ENCODE data around the gene KISS1. TPM values are rescaled to one million over a fixed set of nuclear protein-coding genes. Genes with fewer than 3 reads are reported as not detected.

KISS1 gene
- total RNA-seq, 1 donor from 2014 or later: not detected

- H3K4me3 ChIP-seq (ENCODE audit: low read length in 3 of 3): no peak overlapping the region
- H3K27me3 ChIP-seq (ENCODE audit: control insufficient read depth in 3 of 3, insufficient read depth in 3 of 3, low read length in 3 of 3): peaks cover 0 to 24% (median 9%) of the 10 kb centered on the region in 3 donors
- no peaks in the 10 kb centered on the region for H3K9me3 ChIP-seq (ENCODE audit: control insufficient read depth in 3 of 3, low read length in 3 of 3)
- H3K27ac ChIP-seq (ENCODE audit: low read depth, low read length): no peak overlapping the region
- no peaks in the 10 kb centered on the region for H3K4me1 ChIP-seq (ENCODE audit: control insufficient read depth in 3 of 3, insufficient read depth in 3 of 3, low read length in 3 of 3)
- H3K36me3 ChIP-seq (ENCODE audit: control insufficient read depth in 3 of 3, insufficient read depth in 3 of 3, low read length in 3 of 3): no peaks in the 10 kb centered on the region
- H3K9ac ChIP-seq (ENCODE audit: low read depth in 1 of 3, low read length in 3 of 3): no peak overlapping the region
These were observed 16.2 kb downstream of the KISS1 start for GRCh38 chr1:204180133-204180532.

GRCh38 chr1:204178487-204179281 lies 17.6 kb downstream of the KISS1 start:
- Histone ChIP-seq H3K4me1 (ENCODE audit: control insufficient read depth in 3 of 3, insufficient read depth in 3 of 3, low read length in 3 of 3) (no peaks in the 10 kb centered on the region), H3K9me3 (ENCODE audit: control insufficient read depth in 3 of 3, low read length in 3 of 3) (no peaks in the 10 kb centered on the region), H3K27ac (ENCODE audit: low read depth, low read length) (no peak overlapping the region), H3K36me3 (ENCODE audit: control insufficient read depth in 3 of 3, insufficient read depth in 3 of 3, low read length in 3 of 3) (no peaks in the 10 kb centered on the region), H3K9ac (ENCODE audit: low read depth in 1 of 3, low read length in 3 of 3) (no peak overlapping the region), H3K27me3 (ENCODE audit: control insufficient read depth in 3 of 3, insufficient read depth in 3 of 3, low read length in 3 of 3) (peaks cover 0 to 24% (median 11%) of the 10 kb centered on the region in 3 donors), H3K4me3 (ENCODE audit: low read length in 3 of 3) (no peak overlapping the region)

- H3K27ac ChIP-seq (ENCODE audit: low read depth, low read length): no peak overlapping the region
- no peak overlapping the region for H3K4me3 ChIP-seq (ENCODE audit: low read length in 3 of 3)
- peaks cover 0 to 24% (median 11%) of the 10 kb centered on the region in 3 donors for H3K27me3 ChIP-seq (ENCODE audit: control insufficient read depth in 3 of 3, insufficient read depth in 3 of 3, low read length in 3 of 3)
- no peaks in the 10 kb centered on the region for H3K4me1 ChIP-seq (ENCODE audit: control insufficient read depth in 3 of 3, insufficient read depth in 3 of 3, low read length in 3 of 3)
- H3K36me3 ChIP-seq (ENCODE audit: control insufficient read depth in 3 of 3, insufficient read depth in 3 of 3, low read length in 3 of 3): no peaks in the 10 kb centered on the region
- no peak overlapping the region for H3K9ac ChIP-seq (ENCODE audit: low read depth in 1 of 3, low read length in 3 of 3)
- H3K9me3 ChIP-seq (ENCODE audit: control insufficient read depth in 3 of 3, low read length in 3 of 3): no peaks in the 10 kb centered on the region
These were observed 19.2 kb downstream of the KISS1 start for GRCh38 chr1:204177133-204177532.

- Histone ChIP-seq H3K9me3 (ENCODE audit: control insufficient read depth in 3 of 3, low read length in 3 of 3) (no peaks in the 10 kb centered on the region), H3K4me1 (ENCODE audit: control insufficient read depth in 3 of 3, insufficient read depth in 3 of 3, low read length in 3 of 3) (no peaks in the 10 kb centered on the region), H3K4me3 (ENCODE audit: low read length in 3 of 3) (no peak overlapping the region), H3K27me3 (ENCODE audit: control insufficient read depth in 3 of 3, insufficient read depth in 3 of 3, low read length in 3 of 3) (peaks cover 0 to 24% (median 11%) of the 10 kb centered on the region in 3 donors), H3K9ac (ENCODE audit: low read depth in 1 of 3, low read length in 3 of 3) (no peak overlapping the region), H3K27ac (ENCODE audit: low read depth, low read length) (no peak overlapping the region), H3K36me3 (ENCODE audit: control insufficient read depth in 3 of 3, insufficient read depth in 3 of 3, low read length in 3 of 3) (no peaks in the 10 kb centered on the region)
These were observed 20.2 kb downstream of the KISS1 start for GRCh38 chr1:204176049-204176448.

GRCh38 chr1:204174958-204175357 lies 21.3 kb downstream of the KISS1 start:
- peaks cover 0 to 5% (median 0%) of the 10 kb centered on the region in 3 donors for H3K9me3 ChIP-seq (ENCODE audit: control insufficient read depth in 3 of 3, low read length in 3 of 3)
- H3K9ac ChIP-seq (ENCODE audit: low read depth in 1 of 3, low read length in 3 of 3): no peak overlapping the region
- H3K4me1 ChIP-seq (ENCODE audit: control insufficient read depth in 3 of 3, insufficient read depth in 3 of 3, low read length in 3 of 3): no peaks in the 10 kb centered on the region
- H3K27ac ChIP-seq (ENCODE audit: low read depth, low read length): no peak overlapping the region
- peaks cover 0 to 24% (median 11%) of the 10 kb centered on the region in 3 donors for H3K27me3 ChIP-seq (ENCODE audit: control insufficient read depth in 3 of 3, insufficient read depth in 3 of 3, low read length in 3 of 3)
- no peaks in the 10 kb centered on the region for H3K36me3 ChIP-seq (ENCODE audit: control insufficient read depth in 3 of 3, insufficient read depth in 3 of 3, low read length in 3 of 3)
- no peak overlapping the region for H3K4me3 ChIP-seq (ENCODE audit: low read length in 3 of 3)

- H3K27me3 ChIP-seq (ENCODE audit: control insufficient read depth in 3 of 3, insufficient read depth in 3 of 3, low read length in 3 of 3): peaks cover 0 to 15% (median 7%) of the 10 kb centered on the region in 3 donors
- H3K27ac ChIP-seq (ENCODE audit: low read depth, low read length): no peak overlapping the region
- no peaks in the 10 kb centered on the region for H3K4me1 ChIP-seq (ENCODE audit: control insufficient read depth in 3 of 3, insufficient read depth in 3 of 3, low read length in 3 of 3)
- H3K4me3 ChIP-seq (ENCODE audit: low read length in 3 of 3): no peak overlapping the region
- no peaks in the 10 kb centered on the region for H3K36me3 ChIP-seq (ENCODE audit: control insufficient read depth in 3 of 3, insufficient read depth in 3 of 3, low read length in 3 of 3)
- H3K9ac ChIP-seq (ENCODE audit: low read depth in 1 of 3, low read length in 3 of 3): no peak overlapping the region
- peaks cover 0 to 8% (median 0%) of the 10 kb centered on the region in 3 donors for H3K9me3 ChIP-seq (ENCODE audit: control insufficient read depth in 3 of 3, low read length in 3 of 3)
These were observed 23.8 kb downstream of the KISS1 start for GRCh38 chr1:204172404-204173029.

GRCh38 chr1:204171751-204172178 lies 24.5 kb downstream of the KISS1 start:
- H3K4me3 ChIP-seq (ENCODE audit: low read length in 3 of 3): no peak overlapping the region
- no peak overlapping the region for H3K9ac ChIP-seq (ENCODE audit: low read depth in 1 of 3, low read length in 3 of 3)
- peaks cover 0 to 9% (median 3%) of the 10 kb centered on the region in 3 donors for H3K27me3 ChIP-seq (ENCODE audit: control insufficient read depth in 3 of 3, insufficient read depth in 3 of 3, low read length in 3 of 3)
- no peaks in the 10 kb centered on the region for H3K4me1 ChIP-seq (ENCODE audit: control insufficient read depth in 3 of 3, insufficient read depth in 3 of 3, low read length in 3 of 3)
- no peak overlapping the region for H3K27ac ChIP-seq (ENCODE audit: low read depth, low read length)
- H3K9me3 ChIP-seq (ENCODE audit: control insufficient read depth in 3 of 3, low read length in 3 of 3): peaks cover 0 to 8% (median 0%) of the 10 kb centered on the region in 3 donors
- H3K36me3 ChIP-seq (ENCODE audit: control insufficient read depth in 3 of 3, insufficient read depth in 3 of 3, low read length in 3 of 3): no peaks in the 10 kb centered on the region

GRCh38 chr1:204170494-204171155 lies 25.7 kb downstream of the KISS1 start:
- Histone ChIP-seq H3K9ac (ENCODE audit: low read depth in 1 of 3, low read length in 3 of 3) (no peak overlapping the region), H3K27me3 (ENCODE audit: control insufficient read depth in 3 of 3, insufficient read depth in 3 of 3, low read length in 3 of 3) (peaks cover 0 to 8% (median 4%) of the 10 kb centered on the region in 3 donors), H3K4me1 (ENCODE audit: control insufficient read depth in 3 of 3, insufficient read depth in 3 of 3, low read length in 3 of 3) (no peaks in the 10 kb centered on the region), H3K27ac (ENCODE audit: low read depth, low read length) (no peak overlapping the region), H3K4me3 (ENCODE audit: low read length in 3 of 3) (no peak overlapping the region), H3K36me3 (ENCODE audit: control insufficient read depth in 3 of 3, insufficient read depth in 3 of 3, low read length in 3 of 3) (no peaks in the 10 kb centered on the region), H3K9me3 (ENCODE audit: control insufficient read depth in 3 of 3, low read length in 3 of 3) (peaks cover 0 to 8% (median 0%) of the 10 kb centered on the region in 3 donors)

GRCh38 chr1:204169858-204170257 lies 26.4 kb downstream of the KISS1 start:
- H3K27ac ChIP-seq (ENCODE audit: low read depth, low read length): no peak overlapping the region
- H3K9me3 ChIP-seq (ENCODE audit: control insufficient read depth in 3 of 3, low read length in 3 of 3): peaks cover 0 to 8% (median 0%) of the 10 kb centered on the region in 3 donors
- no peaks in the 10 kb centered on the region for H3K36me3 ChIP-seq (ENCODE audit: control insufficient read depth in 3 of 3, insufficient read depth in 3 of 3, low read length in 3 of 3)
- no peaks in the 10 kb centered on the region for H3K4me1 ChIP-seq (ENCODE audit: control insufficient read depth in 3 of 3, insufficient read depth in 3 of 3, low read length in 3 of 3)
- H3K9ac ChIP-seq (ENCODE audit: low read depth in 1 of 3, low read length in 3 of 3): no peak overlapping the region
- H3K27me3 ChIP-seq (ENCODE audit: control insufficient read depth in 3 of 3, insufficient read depth in 3 of 3, low read length in 3 of 3): peaks cover 0 to 5% (median 2%) of the 10 kb centered on the region in 3 donors
- H3K4me3 ChIP-seq (ENCODE audit: low read length in 3 of 3): no peak overlapping the region
